CD4-positive, alpha-beta T cell treated with Interleukin-21 for 1 hour (primary cell): Measurements from ENCODE around the gene NPC1.
"Not testable (repeated sequence)": the region's sequence is repeated elsewhere in the genome, so short reads cannot be mapped to it uniquely, and the experiment has no call there.

Experiments
- DNase-seq: peaks from one replicate; pipeline ENCODE4 v3.0.0-alpha.2; 2020

NPC1 gene

GRCh38 chr18:23586249-23587196 lies at the start of gene NPC1:
Gene NPC1, minus strand, starts transcription at chr18:23586506. Its CDS starts 163 bp downstream, at chr18:23586343.
- peak; percentile 93 for DNase-seq

GRCh38 chr18:23636071-23636399 lies 49.7 kb upstream of the NPC1 start:
- DNase-seq = no peak

- no peak for DNase-seq
These were observed 49.2 kb upstream of the NPC1 start for GRCh38 chr18:23635283-23636070.

DNA sequence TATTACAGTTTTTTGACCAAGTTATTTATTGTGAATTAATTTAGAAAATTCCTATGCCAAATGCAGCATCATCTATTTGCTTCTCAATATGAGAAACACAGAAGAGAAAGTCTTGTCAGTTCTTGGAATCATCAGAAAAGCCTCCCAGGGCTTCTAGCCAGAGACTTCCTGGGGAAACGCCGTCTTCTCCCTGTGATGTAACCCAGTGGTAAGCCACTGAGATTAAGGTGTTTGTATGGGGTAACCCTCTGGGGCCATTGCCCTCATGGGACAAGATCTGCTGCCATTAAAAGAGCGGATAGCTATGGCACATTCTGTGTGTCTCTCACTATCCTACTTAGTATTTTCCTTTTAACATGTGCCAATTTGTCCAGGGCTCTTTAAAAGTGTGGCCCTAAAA lies 48.4 kb upstream of the NPC1 start:
- no peak for DNase-seq

GRCh38 chr18:23632615-23633014 lies 46.3 kb upstream of the NPC1 start:
- DNase-seq = no peak

DNA sequence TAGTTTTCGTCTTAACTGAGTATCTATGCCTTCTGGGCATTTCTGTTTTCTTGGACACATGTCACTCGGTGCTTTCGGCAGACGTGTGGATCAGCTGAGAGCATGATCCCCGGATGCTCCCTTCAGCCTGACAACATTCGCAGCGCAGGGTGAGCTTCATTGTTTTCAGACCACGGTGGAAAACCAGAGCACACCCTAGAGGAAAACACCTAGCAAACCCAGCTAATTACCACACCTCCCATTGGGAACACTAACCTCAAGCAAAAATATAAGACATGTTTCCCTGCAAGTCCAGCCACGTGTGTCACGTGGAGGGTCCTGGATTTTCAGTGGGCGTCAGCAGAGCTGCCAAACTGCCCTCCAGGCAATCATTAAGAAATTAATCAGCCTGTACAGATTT lies 45.4 kb upstream of the NPC1 start:
- DNase-seq = no peak

DNA sequence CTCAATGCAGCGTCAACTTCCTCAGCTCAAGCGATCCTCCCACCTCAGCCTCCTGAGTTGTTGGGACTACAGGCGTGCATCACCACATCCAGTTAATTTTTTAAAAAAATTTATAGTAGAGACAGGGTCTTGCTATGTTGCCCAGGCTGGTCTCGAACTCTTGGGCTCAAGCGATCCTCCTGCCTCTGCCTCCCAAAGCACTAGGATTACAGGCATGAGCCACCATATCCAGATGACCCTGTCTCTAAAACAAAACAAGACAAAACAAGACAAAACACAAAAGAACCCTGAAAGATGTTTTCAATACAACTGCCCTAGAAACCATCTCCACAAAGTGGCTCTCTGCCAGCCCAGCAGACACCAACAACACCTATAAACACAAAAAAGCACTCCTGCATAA lies 45.0 kb upstream of the NPC1 start:
- no peak for DNase-seq

- DNase-seq = no peak
These were observed 43.2 kb upstream of the NPC1 start for GRCh38 chr18:23629444-23629946.

- no peak for DNase-seq
These were observed 41.7 kb upstream of the NPC1 start for GRCh38 chr18:23627970-23628369.

DNA sequence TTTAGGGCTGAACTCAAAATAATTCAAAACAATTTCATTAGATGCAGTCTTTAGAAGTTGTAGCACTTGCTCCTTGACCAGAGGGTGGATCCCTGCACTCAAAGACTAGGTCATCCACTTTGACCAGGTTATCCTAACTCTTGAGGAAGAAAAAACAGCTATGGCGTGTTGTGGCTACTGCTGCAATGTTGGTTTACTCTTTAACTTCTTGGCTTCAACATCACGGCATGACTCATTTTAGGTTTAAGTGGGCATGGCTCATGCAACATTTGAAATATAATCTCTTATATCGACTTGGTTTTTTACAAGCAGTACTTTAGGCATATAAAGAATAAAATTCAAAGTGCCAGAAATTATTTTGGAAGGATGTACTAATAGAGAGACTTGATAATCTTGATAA lies 41.0 kb upstream of the NPC1 start:
- no peak for DNase-seq

DNA sequence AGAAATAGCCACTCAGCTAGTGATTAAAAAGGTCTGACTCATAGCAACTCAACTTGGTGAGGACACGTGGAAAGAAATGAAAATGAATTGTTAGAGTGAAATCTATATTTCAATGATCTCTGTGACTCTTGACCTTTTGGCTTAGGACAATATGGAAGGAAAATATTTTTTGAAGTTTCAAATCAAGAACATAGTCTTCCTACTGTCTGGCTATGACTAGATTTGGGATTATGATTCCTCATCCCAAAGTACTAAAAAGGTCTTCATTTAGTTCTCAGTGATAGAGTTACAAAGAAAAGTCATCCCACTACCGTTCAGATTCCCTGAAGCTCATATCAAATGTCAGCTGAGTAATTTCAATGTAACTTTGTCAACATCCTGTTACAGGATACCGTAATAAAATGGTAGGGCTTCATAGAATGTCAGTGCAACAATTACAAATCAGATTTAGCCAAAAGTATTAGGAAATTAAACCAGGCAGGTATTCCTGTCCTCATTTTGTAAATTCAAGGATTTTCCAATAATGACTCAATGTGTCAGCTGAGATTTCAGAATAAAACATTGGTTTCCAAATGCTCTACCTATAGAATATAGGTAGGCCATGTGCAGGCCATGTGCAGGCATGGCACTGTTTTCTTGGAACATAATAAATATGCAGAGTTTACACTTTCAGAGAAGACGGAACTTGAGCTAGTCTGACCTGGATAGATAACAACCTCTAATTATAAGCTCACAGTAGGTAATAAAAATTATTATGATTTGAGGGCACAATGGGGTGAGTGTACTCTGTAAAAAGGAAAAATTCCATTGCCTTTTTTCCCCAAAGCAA lies 40.4 kb upstream of the NPC1 start:
- no peak for DNase-seq

- no peak for DNase-seq
These were observed 36.7 kb upstream of the NPC1 start for GRCh38 chr18:23623040-23623439.

GRCh38 chr18:23619388-23619881 lies 33.1 kb upstream of the NPC1 start:
- peak; percentile 8 for DNase-seq

DNA sequence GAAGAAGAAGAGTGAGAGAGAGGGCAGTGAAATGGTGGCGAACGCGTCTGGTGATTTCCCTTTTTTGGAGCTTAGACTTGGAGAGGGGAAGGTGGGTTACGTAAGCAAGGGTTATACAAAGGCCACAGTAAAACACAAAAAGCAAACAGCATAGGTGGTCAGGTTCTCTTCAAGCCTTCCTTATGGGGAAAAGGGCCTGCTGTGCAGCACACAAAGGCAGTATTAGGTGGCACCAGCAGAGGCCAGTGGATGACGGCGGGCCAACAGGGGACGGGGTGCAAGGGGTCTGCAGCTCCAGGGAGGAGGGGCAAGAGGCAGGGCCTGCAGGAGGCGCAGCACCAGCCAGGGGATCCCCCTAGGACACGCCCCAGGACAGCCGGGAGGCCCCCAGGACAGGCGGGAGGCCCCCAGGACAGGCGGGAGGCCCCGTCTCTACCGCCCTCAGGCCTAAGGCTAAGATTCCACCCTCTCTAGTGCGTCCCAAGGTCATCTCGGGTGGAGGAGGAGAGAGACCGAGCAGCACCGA lies 32.6 kb upstream of the NPC1 start:
- no peak for DNase-seq

DNA sequence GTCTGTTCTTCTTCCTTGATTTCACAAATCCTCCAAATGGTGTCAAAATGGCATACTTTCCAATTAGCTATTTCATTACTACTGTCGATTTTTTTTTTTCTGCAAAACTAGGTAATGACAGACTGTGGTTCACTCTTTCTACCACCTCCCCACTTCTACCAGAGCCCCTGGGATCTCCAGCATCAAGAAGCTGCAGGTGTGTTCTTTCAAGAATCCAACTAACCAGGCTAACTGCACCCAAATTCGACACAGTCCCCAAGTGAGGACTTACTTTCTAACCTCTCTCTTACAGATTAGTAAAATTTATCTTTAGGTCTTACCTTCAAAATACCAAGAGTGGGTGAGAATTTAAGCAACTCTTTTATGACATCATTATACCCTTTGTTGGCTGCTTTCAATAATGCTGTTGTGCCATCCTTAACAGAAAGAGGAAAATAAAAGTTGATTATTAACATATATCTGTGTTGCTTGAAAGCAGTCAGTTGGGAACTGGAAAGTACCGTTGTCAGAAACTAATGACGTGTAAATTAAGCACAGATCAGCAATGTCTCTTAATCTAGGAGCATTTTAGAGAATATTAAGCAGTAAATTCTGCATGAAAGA lies 31.2 kb upstream of the NPC1 start:
- no peak for DNase-seq

GRCh38 chr18:23616258-23616657 lies 30.0 kb upstream of the NPC1 start:
- DNase-seq = no peak

GRCh38 chr18:23614891-23615290 lies 28.6 kb upstream of the NPC1 start:
- no peak for DNase-seq

GRCh38 chr18:23614413-23614812 lies 28.1 kb upstream of the NPC1 start:
- DNase-seq = no peak

- not testable (repeated sequence) for DNase-seq
These were observed 26.8 kb upstream of the NPC1 start for GRCh38 chr18:23613091-23613475.

GRCh38 chr18:23612434-23613090 lies 26.3 kb upstream of the NPC1 start:
- DNase-seq = no peak

DNA sequence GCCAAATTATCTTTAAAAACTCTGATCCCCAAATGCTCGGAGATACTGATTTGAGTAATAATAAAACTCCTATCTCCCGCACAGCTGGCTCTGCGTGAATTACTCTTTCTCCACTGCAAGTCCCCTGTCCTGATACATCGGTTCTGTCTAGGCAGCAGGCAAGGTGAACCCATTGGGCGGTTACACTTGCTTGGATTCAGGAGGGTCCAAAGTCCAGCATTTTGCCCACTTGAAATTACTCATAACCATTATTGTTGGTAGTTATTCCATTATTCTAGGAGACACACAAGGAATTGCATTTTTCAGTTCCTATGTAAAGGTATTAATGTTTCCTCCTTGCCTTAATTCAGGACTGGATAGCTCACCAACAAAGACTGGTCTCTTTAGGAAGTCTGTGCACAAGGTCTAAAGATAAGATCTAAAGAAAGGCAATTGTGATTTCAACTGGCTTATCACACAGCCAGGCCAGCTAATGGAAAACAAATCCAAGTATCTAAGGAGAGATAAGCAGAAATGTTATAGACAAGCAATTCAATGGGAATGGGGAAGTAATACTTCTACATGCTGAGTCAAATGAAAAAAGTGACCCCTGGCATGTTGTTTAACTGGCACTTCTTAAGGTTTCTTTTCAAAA lies 23.2 kb upstream of the NPC1 start:
- DNase-seq = no peak
